HG03432 (cell line): ENCODE measurements around the gene DNAJB2.
"Not testable (repeated sequence)": the region's sequence is repeated elsewhere in the genome, so short reads cannot be mapped to it uniquely, and the experiment has no call there.

ENCODE experiments used
- ATAC-seq: cut with Tn5 transposase; IDR thresholded peaks from one replicate; pipeline ENCODE4 v1.9.1; 2021; ENCODE audit warnings: mild to moderate bottlenecking, moderate library complexity; ENCODE audit not compliant: unreplicated experiment

Gene DNAJB2

DNA sequence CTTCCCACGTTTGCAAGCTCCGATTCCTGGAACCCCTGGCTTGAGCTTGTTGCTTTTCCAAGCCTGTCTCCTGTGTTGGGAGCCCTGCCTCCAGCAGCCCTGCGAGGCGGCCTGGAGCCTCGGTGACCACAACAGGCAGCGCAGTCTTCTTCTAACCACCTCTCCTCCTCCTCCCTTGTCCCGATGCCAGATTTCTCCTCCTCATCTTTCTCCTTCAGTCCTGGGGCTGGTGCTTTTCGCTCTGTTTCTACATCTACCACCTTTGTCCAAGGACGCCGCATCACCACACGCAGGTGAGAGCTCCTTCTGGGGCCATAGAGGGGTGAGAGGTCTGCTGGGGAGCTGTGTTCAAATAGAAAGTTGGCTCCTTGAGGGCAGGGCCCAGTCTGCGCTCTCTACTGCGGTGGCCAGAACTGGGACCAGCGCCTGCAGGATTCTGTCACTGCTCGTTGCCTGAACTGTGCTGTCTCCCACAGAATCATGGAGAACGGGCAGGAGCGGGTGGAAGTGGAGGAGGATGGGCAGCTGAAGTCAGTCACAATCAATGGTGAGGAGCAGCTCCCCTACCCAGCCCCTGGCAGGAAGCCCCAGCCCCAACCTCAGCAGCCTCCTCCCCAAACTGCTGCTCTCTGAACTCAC lies 3.9 kb downstream of the DNAJB2 start:
- no peak for ATAC-seq

DNA sequence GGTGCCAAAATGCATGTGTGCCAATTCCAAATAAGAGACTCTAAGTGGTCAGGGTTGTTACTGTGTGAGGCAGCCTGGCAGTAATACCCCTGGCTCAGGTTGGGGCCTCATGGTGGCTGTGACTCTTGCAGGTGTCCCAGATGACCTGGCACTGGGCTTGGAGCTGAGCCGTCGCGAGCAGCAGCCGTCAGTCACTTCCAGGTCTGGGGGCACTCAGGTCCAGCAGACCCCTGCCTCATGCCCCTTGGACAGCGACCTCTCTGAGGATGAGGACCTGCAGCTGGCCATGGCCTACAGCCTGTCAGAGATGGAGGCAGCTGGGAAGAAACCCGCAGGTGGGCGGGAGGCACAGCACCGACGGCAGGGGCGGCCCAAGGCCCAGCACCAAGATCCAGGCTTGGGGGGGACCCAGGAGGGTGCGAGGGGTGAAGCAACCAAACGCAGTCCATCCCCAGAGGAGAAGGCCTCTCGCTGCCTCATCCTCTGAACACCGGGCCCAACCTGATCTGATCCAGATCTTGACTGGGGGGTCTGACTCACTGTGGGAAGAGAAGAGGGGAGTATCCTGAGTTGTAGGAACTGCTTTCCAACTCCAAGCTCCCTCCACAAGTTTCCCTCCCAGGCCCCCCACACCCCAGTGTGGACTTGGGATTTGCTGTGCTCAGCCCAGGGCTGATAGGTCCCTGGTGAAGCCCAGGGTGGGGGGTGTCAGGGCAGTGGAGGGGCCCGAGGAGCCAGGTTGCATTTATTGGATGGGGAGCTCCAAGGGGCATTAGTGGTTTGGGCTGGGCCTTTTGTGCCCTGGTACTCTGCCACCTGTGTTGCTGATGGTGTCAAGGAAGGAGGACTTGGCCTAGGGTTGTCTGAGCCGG lies 5.6 kb downstream of the DNAJB2 start:
- no peak for ATAC-seq

DNA sequence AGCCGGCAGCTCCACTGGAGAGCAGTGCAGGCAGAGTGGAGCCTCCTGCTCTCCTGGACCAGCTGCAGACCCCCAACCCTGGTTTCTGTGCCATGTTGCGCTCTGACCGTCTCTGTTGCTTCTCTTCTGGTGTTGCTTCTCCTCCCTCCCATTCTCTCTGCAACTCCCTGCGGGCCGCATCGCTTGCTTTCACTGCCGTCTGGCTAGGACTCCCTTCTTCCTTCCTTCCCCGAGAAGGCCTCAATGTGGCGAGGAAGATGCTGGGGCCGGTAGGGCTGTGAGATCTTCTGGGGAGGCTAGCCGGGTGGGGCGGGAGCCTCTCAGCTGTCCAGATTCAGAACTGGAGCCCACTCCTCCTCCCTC lies 6.2 kb downstream of the DNAJB2 start:
- ATAC-seq = no peak

DNA sequence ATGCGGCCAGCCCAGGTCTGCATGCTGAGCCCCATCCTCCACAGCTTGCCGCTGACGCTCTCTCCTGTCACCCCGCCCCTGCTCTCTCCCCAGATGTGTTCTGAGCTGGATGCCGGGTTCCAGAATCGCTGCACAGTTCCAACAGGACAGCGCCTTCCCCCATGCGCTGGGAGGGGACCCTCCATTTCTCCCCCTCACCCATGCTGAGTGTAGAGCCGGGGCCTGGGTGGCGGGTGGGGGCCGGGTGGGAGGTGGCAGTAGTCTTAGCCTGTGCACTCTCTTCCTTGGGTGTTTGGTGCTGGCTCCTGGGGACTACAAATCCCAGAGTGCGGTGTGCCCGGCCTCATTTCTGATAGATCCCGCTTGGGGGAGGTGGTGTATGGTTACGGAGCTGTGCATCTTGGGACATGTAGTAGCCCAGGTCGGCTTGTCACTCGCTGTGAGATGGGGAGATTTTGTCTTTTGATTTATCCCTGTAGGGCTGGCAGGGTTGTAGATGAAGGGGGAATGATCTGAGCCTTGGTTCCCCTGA lies 6.8 kb downstream of the DNAJB2 start:
- no peak for ATAC-seq

DNA sequence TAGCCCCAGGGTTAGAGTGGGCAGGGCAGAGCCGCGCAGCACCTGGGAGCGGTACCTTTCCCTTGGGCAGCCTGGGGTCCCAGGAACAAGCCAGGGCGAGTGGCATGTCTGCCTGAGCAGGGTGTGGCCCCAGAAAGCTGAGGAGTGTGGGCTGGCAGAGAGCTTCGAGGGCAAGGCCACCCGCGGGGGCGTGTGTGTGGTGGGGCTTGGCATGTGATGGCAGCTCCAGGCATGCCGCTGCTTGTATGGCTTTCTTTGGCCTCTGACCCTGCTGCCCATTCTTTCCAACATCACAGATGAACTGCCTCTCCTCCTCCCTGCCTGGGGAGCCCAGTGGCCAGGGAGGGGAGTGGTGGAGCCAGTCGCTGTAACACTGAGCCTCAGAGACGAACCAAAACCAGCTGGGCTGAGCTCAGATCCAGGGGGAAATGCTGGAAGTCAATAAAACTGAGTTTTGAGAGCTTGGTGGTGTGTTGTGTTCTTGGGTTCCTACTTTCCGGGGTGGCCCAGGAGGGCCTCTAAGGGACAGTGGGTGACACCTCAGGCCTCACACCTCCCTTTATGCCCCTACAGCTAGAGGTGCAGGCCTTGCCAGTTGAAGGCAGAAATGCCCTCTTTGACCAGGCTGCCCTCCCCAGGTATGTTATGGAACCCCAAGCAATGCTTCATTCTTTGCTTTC lies 7.4 kb downstream of the DNAJB2 start:
- no peak for ATAC-seq

DNA sequence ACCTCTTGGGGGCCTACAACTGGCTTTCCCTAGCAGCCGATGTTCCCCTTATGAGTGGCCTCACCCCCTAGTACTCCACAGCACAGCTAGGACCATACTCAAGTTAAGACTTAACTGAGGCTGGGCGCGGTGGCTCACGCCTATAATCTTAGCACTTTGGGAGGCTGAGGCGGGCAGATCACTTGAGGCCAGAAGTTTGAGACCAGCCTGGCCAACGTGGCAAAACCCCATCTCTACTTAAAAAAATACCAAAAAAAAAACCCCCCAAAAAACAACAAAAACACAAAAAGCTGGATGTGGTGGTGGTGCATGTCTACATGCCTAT lies 7.9 kb downstream of the DNAJB2 start:
- not testable (repeated sequence) for ATAC-seq

DNA sequence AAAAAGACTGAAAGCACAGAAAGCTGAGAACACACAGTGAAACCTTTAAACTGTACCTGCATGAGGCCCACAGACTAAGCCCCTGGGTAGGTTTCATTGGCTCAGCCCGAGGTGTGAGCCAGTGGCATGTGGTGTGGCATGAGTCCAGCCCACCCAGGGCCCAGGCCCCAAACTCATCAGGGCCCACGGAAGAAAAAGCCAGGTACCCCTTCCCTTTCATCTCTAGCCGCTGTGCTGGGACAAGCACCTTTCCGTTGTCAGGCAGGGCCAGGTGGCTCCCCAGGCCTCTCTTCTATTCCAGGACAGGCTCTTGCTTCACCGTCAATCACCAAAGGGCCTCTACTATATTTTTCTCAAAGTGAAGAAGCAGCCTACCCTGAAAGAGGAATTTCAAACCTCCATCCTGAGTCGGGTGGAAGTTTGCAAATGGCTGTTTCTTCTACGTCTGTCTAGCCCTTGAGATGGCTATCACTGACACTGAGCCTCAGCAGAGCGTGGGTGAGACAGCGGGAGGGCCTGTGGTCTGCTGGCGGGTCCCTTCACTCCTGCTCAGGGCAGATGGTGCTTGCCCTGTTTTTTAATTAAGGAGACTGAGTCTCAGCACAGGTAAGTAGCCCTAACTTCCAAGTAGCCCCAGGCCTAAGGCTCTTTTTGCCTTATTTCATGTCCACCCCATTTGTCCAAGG lies 8.6 kb downstream of the DNAJB2 start:
- ATAC-seq = no peak

DNA sequence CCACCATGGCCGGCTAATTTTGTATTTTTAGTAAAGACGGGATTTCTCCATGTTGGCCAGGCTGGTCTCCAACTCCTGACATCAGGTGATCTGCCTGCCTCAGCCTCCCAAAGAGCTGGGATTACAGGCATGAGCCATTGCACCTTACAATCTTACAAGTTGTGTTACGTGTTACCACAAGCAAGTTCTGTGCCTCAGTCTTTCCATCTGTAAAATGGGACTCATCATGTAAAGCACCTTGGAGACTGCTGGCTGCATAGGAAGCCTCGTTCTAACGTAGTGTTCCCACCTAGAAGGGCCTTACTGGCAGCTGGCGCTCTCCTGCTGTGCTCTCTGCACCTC lies 10.0 kb downstream of the DNAJB2 start:
- no peak for ATAC-seq

DNA sequence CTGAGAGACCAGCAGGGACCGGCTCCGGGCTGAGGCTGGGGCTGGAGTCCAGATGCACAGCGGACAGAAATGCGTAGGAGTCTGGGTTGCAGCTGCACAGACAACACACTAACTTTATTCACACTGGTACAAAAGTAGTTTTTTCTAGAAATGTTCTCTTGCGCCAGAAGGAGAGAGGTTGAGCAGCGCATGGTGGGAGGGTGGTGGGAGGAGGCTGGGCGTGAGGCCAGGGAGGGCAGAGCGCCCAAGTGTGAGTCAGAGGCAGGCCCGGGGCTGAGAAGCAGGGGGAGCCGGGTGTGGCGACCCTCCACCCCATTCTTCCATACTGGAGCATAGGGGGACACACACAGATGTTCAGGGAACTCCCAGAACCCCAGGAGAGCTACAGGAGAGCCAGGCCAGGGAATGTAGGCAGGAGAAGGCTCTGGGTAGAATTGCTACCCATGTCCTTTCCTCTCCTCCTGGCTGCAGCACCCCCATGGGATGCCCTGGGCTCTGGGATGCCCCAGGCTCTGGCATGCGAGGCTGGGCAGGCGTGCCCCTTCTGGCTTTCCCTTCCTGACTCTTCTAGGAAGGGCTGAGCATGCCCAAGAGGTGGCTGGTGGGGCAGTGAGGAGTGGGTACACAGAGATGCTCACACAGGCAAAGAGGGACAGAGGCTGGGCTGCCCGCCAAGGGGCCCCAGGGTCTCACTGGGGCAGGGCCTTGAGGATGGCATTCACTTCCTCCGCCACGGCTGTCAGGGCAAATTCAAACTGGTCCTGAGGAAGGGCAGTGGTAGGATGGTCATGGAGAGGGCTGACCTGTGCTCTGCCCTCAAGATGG lies 10.6 kb downstream of the DNAJB2 start:
- no peak for ATAC-seq

DNA sequence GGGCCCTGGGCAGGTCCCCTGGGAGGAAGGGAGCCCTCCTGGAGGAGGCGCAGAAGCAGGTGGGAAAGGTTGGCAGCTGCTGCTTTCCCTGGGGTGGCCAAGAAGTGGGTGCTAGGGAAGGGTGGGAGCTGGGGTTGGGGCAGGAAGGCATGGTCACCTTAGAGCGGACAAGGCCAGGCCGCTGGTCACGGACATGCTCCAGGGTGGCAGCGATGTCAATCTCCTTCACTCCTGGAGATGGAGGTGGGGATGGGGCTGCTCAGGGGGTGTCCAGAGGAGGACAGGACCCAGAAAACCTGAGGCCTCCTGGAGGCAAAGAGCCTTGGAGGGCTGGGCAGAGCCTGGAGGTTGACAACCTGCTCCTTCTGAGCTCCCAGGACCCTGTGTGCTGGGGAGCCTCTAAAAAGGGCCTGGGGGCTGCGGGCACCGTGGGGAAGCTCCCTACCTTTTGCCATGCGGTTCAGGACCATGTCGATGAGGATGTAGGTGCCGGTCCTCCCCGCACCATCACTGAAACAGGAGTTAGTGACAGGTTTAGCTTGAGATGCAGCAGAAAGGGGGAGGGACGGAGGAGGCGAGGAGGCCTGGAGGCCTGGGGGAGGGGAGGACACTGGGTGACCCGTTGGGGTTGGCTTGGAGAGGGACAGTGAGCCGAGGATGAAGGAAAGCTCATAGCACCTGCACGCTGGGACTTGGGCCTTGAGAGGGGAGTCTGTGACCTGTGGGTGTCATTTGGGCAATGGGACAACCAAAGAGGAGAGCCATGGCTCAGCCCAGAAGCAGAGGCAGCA lies 11.4 kb downstream of the DNAJB2 start:
- no peak for ATAC-seq

DNA sequence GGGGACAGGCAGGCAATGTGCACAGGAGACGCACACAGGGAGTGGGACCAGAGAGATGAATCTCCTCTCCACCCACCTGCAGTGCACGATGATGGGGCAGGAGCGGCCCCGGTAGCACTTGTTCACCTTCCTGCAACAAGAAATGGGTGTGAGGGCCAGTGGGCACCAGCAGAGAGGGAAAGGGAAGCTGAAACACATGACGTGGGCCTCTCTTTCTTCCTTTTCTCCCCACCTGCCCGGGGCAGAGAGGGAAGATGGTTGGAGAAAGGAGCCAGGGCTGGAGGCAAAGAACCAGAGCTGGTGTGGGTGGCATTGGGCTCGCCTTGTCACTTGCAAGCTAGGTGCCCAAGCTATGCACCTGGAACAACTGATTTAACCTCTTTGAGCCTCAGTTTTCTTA lies 12.2 kb downstream of the DNAJB2 start:
- ATAC-seq = no peak

DNA sequence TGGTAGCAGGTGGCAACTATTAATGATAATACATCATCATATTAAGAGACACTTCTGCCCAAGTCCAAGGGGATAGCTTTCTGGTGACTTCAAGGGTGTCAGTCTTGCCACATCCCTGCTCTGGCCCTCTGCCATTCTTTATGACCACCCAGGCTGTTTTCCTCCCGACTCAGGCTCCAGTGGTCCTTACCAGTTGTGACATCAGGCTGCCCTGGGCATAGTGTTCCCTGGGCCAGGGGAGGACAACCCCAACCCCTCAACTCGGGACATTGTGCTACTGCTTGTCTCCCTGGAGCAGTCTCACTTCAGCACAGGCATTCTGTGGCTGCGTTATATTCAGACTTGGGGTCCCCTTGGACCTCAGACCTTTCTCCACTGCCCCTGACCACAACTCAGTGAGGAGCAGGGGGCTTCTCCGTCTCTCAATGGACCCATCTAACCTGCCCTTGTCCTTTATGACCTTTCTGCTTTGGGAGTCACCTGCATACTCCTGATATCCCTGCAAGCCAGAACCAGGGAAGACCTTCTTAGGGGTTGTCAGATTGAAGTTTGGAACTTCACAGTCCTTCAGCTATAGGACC lies 12.8 kb downstream of the DNAJB2 start:
- ATAC-seq = no peak

DNA sequence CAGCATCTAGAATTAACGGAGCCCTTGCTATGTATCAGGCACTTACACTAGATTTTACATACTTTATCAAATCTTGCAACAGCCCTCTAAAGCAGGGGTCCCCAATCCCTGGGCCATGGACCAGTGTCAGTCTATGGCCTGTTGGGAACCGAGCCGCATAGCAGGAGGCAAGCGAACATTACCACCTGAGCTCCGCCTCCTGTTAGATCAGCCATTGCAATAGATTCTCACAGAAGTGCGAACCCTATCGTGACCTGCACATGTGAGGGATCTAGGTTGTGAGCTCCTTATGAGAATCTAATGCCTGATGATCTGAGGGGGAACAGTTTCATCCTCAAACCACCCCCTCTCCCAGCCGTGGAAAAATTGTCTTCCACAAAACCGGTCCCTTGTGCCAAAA lies 13.4 kb downstream of the DNAJB2 start:
- ATAC-seq = no peak

DNA sequence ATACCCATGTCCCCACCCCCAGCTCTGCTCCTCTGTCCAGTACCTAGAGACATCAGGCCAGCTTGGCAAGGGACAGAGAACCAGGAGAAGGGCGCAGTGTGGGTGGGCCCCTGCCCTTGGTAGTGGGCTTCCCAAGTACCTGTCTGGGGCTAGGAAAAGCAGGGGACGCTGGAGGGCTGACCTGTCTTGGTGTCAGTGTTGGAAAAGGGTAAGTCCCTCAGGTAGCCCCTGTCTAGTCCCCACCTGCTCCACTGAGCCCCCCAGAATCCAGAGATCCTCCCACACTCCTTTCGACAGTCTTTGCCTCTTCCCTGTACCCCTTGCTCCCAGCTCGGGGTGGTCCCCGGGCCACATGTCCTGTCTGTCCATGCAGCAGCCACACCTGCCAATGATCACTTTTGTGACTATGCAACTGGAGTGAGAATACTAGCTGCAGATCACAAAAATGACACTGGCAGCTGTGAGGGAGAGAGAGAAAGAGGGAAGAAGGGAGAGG lies 14.6 kb downstream of the DNAJB2 start:
- ATAC-seq = no peak

DNA sequence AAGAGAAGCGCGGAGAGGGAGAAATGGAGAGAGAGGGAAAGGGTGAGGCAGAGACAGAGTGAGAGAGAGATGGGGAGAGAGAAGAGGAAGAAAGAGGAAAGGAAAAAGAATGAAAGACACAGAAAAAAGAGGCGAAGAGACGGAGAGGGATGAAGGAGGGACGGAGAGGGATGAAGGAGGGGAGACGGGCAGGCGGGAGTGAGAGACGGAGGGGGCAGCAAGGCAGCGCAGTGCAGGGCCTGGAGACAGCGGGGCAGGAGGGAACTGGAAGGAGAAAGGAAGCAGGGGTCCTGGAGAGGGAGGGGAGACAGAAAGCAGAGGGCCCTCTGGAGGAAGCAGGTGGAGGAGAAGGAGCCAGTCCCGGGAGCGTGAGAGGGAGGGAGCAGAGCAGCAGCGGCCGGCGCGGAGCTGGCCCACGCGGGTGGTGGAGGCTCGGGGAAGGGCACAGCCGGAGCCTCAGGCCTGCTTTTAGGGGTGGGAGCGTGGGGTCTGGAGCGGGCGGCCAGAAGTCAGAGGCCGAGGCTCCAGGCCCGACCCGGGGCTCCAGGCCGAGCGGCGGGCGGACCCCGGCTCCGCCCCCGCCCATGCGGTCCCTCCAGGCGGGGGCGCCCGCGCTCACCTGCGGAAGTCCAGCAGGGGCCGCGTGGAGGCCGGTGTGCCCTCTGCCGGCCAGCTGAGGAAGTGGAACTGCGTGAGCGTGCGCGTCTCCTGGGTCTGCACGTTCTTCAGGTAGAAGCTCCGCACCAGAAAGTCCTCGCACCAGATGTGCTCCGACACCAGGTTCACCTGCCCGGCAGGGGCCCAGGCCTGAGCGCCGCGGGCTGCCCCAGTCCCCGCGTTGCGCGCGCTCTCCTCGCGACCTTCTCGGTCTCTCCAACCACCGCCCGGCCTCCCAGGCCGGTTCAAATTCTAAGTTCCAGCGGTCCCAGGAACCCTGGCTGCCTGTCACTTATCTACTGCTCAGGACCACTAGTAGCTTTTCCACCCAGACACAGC lies 15.5 kb downstream of the DNAJB2 start:
- ATAC-seq = peak; percentile 93

DNA sequence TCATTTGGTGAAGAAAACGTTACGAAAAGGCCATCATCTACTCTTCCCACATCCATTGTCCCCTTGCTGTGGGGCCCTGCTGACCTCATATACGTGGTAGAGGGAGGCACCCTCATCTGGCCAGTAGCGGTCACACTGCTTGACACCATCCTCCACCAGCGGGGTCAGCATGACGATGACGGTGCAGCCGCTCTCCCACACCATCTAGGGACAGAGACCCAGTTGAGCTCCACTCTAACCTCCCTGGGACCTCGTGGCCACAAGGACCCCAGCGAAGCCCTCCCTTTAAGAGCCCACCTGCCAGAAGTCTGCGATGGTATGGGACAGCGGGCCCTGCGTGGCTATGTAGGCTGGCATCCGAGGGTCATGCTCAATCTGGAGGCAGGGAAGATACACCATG lies 17.0 kb downstream of the DNAJB2 start:
- ATAC-seq = no peak

DNA sequence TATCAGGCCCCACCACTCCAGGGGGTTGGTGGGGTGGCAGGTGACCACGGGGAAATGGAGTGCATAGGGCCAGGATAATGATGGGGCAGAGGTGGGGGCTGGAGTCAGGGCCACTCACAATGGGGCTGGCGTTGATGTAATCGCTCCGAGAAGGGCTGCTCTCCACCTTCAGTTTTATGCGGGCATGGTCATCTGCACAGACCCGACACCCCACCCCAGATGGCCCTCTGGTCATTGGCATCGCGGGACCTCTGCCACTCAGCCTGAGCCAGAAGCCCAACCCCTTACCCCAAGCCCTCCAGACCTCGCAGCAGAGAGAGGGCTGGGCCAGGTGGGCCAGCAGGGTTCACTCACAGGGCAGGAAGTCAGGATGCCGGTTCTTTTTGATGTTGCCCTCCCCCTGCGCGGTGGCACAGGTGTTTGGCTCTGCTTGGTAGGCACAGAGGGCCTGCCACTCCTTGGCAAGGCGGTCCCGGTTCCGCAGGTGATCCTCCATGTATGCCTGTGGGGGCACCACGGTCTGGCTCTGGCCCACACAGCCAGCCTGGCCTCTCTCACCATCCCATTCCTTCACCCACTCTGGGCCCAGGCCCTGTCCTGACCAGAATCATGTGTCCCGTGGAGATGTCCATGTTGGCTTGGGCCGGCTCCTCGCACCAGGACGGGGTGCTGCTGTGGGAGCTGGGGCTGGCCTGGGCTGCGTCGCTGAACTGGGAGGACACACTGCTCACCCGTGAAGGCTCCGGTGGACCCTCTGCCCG lies 17.6 kb downstream of the DNAJB2 start:
- no peak for ATAC-seq
